Measurements from ENCODE around the gene UBE2F. TPM values are rescaled to one million over a fixed set of nuclear protein-coding genes. Genes with fewer than 3 reads are reported as not detected.
"Not testable (repeated sequence)": the region's sequence is repeated elsewhere in the genome, so short reads cannot be mapped to it uniquely, and the experiment has no call there.

The UBE2F gene
- total RNA-seq, 1 donor from 2014 or later, result 41.2 TPM

- no peaks in the 10 kb centered on the region for H3K4me1 Mint-ChIP-seq
- no peaks in the 10 kb centered on the region for H3K9me3 Mint-ChIP-seq
- ChIA-PET POLR2A (no interaction called here), CTCF (no interaction called here)
- intact Hi-C loops (cut with micrococcal nuclease), result no loop called here
- TF ChIP-seq CTCF (IDR thresholded peaks at IDR 0.05), result no peak
- H3K27ac Mint-ChIP-seq, result no peak overlapping the region
- DNase-seq (no peak), ATAC-seq (ENCODE audit: low read depth) (no peak)
- peaks cover 24% of the 10 kb centered on the region for H3K27me3 Mint-ChIP-seq
- no peaks in the 10 kb centered on the region for H3K36me3 Mint-ChIP-seq (ENCODE audit: low read depth)
- H3K4me3 Mint-ChIP-seq, result no peak overlapping the region
Observed at GRCh38 chr2:237952851-237953250, 14.0 kb upstream of the UBE2F start.

DNA sequence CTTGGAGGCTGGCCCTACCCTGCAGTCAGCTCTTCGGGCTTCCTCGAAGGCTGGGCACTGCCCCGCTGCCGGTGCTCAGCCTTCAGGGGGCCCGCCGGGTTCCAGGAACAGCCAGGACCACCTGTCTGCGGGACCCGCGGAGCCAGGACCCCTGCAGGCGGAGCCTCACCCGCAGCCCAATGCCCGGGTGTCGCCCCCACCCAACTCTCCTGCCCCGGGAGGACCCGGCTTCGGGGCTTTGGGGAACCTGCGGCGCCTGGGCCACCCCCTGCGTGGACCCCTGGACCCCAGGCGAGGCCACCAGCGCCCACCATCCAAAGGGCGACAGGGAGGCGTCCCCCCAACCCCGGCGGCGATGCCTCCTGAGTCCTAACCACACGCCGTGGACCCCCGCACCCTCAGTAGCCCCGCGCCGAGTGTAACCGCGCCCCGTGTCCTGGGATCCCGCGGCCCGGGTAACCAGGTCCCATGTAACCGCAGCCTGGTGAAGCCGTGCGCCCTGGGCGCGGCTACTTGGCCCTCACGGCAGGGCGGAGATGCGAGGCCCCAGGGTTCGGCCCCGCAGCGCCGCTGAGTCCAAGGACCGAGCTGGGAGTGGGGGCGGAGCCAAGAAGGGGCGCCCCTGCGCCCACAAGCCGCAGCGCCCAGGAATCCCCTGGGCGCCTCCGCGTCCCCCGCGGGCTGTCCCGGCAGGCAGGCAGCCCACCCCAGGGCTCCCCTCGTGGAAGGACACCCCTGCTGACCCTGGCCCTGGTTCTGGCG lies 11.0 kb upstream of the UBE2F start:
- intact Hi-C loops (cut with micrococcal nuclease), result no loop called here
- ChIA-PET CTCF (no interaction called here), POLR2A (no interaction called here)
- Mint-ChIP-seq H3K36me3 (ENCODE audit: low read depth) (no peaks in the 10 kb centered on the region), H3K4me3 (no peak overlapping the region), H3K4me1 (no peaks in the 10 kb centered on the region), H3K9me3 (no peaks in the 10 kb centered on the region), H3K27me3 (peaks cover 19% of the 10 kb centered on the region), H3K27ac (no peak overlapping the region)
- DNase-seq (no peak), ATAC-seq (ENCODE audit: low read depth) (no peak)
- no peak for TF ChIP-seq CTCF (IDR thresholded peaks at IDR 0.05)

GRCh38 chr2:237956402-237956736 lies 10.4 kb upstream of the UBE2F start:
- no peak for TF ChIP-seq CTCF (IDR thresholded peaks at IDR 0.05)
- no peak for DNase-seq
- no peak overlapping the region for H3K4me3 Mint-ChIP-seq
- no peak overlapping the region for H3K27ac Mint-ChIP-seq
- H3K9me3 Mint-ChIP-seq, result peaks cover 2% of the 10 kb centered on the region
- peaks cover 19% of the 10 kb centered on the region for H3K27me3 Mint-ChIP-seq
- no peaks in the 10 kb centered on the region for H3K4me1 Mint-ChIP-seq
- ATAC-seq (ENCODE audit: low read depth), result no peak
- H3K36me3 Mint-ChIP-seq (ENCODE audit: low read depth), result no peaks in the 10 kb centered on the region
- ChIA-PET CTCF (no interaction called here), POLR2A (no interaction called here)
- intact Hi-C loops (cut with micrococcal nuclease), result no loop called here

- CTCF ChIA-PET, result no interaction called here
- no peak overlapping the region for H3K27ac Mint-ChIP-seq
- TF ChIP-seq CTCF (IDR thresholded peaks at IDR 0.05), result no peak
- POLR2A ChIA-PET, result no interaction called here
- peaks cover 9% of the 10 kb centered on the region for H3K9me3 Mint-ChIP-seq
- H3K27me3 Mint-ChIP-seq, result peaks cover 7% of the 10 kb centered on the region
- peaks cover 3% of the 10 kb centered on the region for H3K4me1 Mint-ChIP-seq
- H3K4me3 Mint-ChIP-seq, result no peak overlapping the region
- ATAC-seq (ENCODE audit: low read depth) (no peak), DNase-seq (no peak)
- intact Hi-C loops (cut with micrococcal nuclease), result loop anchor here (10.0 kb wide), 2 partner anchors 267 to 463 kb away; partner anchors contain the start of gene ASB1
- H3K36me3 Mint-ChIP-seq (ENCODE audit: low read depth), result no peaks in the 10 kb centered on the region
Observed at GRCh38 chr2:237961637-237962036, 5.2 kb upstream of the UBE2F start.

- ChIA-PET CTCF (no interaction called here), POLR2A (no interaction called here)
- Mint-ChIP-seq H3K9me3 (peaks cover 9% of the 10 kb centered on the region), H3K27ac (no peak overlapping the region), H3K4me3 (no peak overlapping the region), H3K36me3 (ENCODE audit: low read depth) (no peaks in the 10 kb centered on the region), H3K27me3 (no peaks in the 10 kb centered on the region), H3K4me1 (peaks cover 4% of the 10 kb centered on the region)
- ATAC-seq (ENCODE audit: low read depth) (no peak), DNase-seq (no peak)
- TF ChIP-seq CTCF (IDR thresholded peaks at IDR 0.05), result no peak
- intact Hi-C loops (cut with micrococcal nuclease), result loop anchor here (10.0 kb wide), 2 partner anchors 268 to 462 kb away; partner anchors contain the start of gene ASB1
Observed at GRCh38 chr2:237962432-237963084, 4.3 kb upstream of the UBE2F start.

DNA sequence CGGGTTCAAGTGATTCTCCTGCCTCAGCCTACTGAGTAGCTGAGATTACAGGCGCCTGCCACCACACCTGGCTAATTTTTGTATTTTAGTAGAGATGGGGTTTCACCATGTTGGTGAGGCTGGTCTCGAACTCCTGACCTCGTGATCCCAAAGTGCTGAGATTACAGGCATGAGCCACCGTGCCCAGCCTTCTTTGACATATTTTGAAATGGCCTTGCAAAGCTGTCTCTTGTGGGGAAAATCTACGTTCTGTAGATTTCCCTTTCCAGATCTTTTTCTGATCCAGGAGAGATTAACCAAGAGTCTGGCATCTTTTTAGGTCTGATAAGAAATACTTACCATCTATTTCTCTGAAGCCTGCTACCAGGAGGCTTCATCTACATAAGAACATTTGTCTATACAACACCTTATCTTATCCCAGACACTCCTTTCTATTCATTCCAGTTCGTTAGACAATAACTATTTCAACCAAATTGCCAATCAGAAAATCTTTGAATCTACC lies 3.3 kb upstream of the UBE2F start:
- intact Hi-C loops (cut with micrococcal nuclease), result loop anchor here (10.0 kb wide), 2 partner anchors 269 to 461 kb away; partner anchors contain the start of gene ASB1

More for the DNA sequence above, 3.3 kb upstream of the UBE2F start:
- H3K27me3 Mint-ChIP-seq; ATAC-seq (ENCODE audit: low read depth); CTCF ChIA-PET; H3K9me3 Mint-ChIP-seq; POLR2A ChIA-PET; H3K4me3 Mint-ChIP-seq; H3K36me3 Mint-ChIP-seq (ENCODE audit: low read depth); H3K27ac Mint-ChIP-seq; DNase-seq: not testable (repeated sequence)
- peaks cover 14% of the 10 kb centered on the region for H3K4me1 Mint-ChIP-seq
